Caco-2 (cell line): ENCODE data around the gene ACP5. TPM values are rescaled to one million over a fixed set of nuclear protein-coding genes. Genes with fewer than 3 reads are reported as not detected.

Experiments used
- BruUV-seq: library from RNA; stranded (reverse); fragments of 400-500 nt; replicated peaks from 2 replicates; lab custom pipeline; 2021; lab: Mats Ljungman, UMichigan
- CTCF ChIA-PET: fragments of 300-600 bp; sonication (Branson Sonifier 250); formaldehyde crosslinking; loops from one replicate; lab custom pipeline; 2022; ENCODE audit warnings: antibody characterized with exemption; lab: Charles Lee
- POLR2A ChIA-PET: fragments of 300-600 bp; sonication (Branson Sonifier 250); formaldehyde crosslinking; loops from one replicate; lab custom pipeline; 2022; ENCODE audit warnings: antibody characterized with exemption; lab: Charles Lee
- DNase-seq, 2 experiments: peaks; one replicate each; pipeline versions ENCODE4 v3.0.0 to v3.0.0-alpha.2; 2020 to 2022
- H3K27me3 ChIP-seq: replicated peaks from 2 replicates; pipeline ENCODE4 v1.6.0; 2011; ENCODE audit warnings: low read length; ENCODE audit not compliant: control insufficient read depth, insufficient read depth
- H3K36me3 ChIP-seq: 2 replicates; pipeline ENCODE4 v1.5.1; 2011; ENCODE audit warnings: low read length; ENCODE audit not compliant: control insufficient read depth, insufficient read depth
- H3K4me1 ChIP-seq: fragments of 250-450 bp; sonication (Bioruptor Pico); 2 replicates; pipeline ENCODE4 v1.5.1; 2020; ENCODE audit warnings: mild to moderate bottlenecking
- H3K4me3 ChIP-seq: 2 replicates; pipeline ENCODE4 v1.5.1; 2011; ENCODE audit warnings: low read depth, mild to moderate bottlenecking, control low read depth, low read length
- H3K9me3 ChIP-seq: fragments of 250-450 bp; sonication (Bioruptor Pico); 2 replicates; pipeline ENCODE4 v1.5.1; 2020; ENCODE audit warnings: mild to moderate bottlenecking, moderate library complexity
- H3K27ac Mint-ChIP-seq: one replicate; pipeline ENCODE4 v1.8.0; 2022; ENCODE audit warnings: mixed read lengths; ENCODE audit not compliant: unreplicated experiment
- H3K27me3 Mint-ChIP-seq: one replicate; pipeline ENCODE4 v1.8.0; 2022; ENCODE audit warnings: mixed read lengths; ENCODE audit not compliant: insufficient read depth, unreplicated experiment
- H3K36me3 Mint-ChIP-seq: one replicate; pipeline ENCODE4 v1.8.0; 2022; ENCODE audit warnings: mild to moderate bottlenecking, mixed read lengths; ENCODE audit not compliant: insufficient read depth, unreplicated experiment
- H3K4me1 Mint-ChIP-seq: one replicate; pipeline ENCODE4 v1.8.0; 2022; ENCODE audit warnings: low read depth, mixed read lengths; ENCODE audit not compliant: unreplicated experiment
- H3K4me3 Mint-ChIP-seq: one replicate; pipeline ENCODE4 v1.8.0; 2022; ENCODE audit warnings: mild to moderate bottlenecking, moderate library complexity, mixed read lengths; ENCODE audit not compliant: unreplicated experiment
- H3K9me3 Mint-ChIP-seq: one replicate; pipeline ENCODE4 v1.8.0; 2022; ENCODE audit warnings: mixed read lengths; ENCODE audit not compliant: unreplicated experiment
- CTCF ChIP-seq, 2 experiments: fragments of 200-600 bp in 1 of 2; IDR thresholded peaks; 1 replicate in 1 of 2; 2 replicates in 1 of 2; pipeline versions ENCODE4 v1.5.1 to v1.8.0; 2011 to 2022; ENCODE audit warnings: antibody characterized with exemption in 1 of 2, control low read depth in 1 of 2, inconsistent platforms in 1 of 2, low read depth in 1 of 2, low read length in 1 of 2, mild to moderate bottlenecking in 1 of 2, moderate library complexity in 1 of 2; ENCODE audit not compliant: insufficient read depth in 1 of 2, severe bottlenecking in 1 of 2, unreplicated experiment in 1 of 2
- intact Hi-C: fragments of 100-400 bp; cut with micrococcal nuclease; formaldehyde crosslinking; loops from one replicate; pipeline ENCODE4 v1.10.0; 2022; ENCODE audit not compliant: unreplicated experiment
- total RNA-seq: library from RNA; stranded (reverse); gene quantifications from 2 replicates; pipeline ENCODE4 v1.2.3, GENCODE V29; 2022

The ACP5 gene
- total RNA-seq, 1 experiment from 2014 or later: 0.48 TPM

- H3K4me3 ChIP-seq: peak overlapping the region; percentile 28
- peaks cover 4% of the 10 kb centered on the region; the same call in 1 of the 2 replicates for H3K4me1 ChIP-seq
- H3K9me3 ChIP-seq: no peaks in the 10 kb centered on the region
- H3K27me3 Mint-ChIP-seq: no peaks in the 10 kb centered on the region
- intact Hi-C loops: loop anchor here (2.0 kb wide), 1 partner anchor 51 kb away; no protein-coding TSS in a partner anchor
- H3K36me3 ChIP-seq: no peaks in the 10 kb centered on the region
- peak overlapping the region; percentile 83 for H3K27ac Mint-ChIP-seq
- H3K4me3 Mint-ChIP-seq: peak overlapping the region; percentile 69
- ChIA-PET CTCF (interaction anchor here (0.6 to 1.4 kb wide), 6 partner anchors 10 to 191 kb away, joined by 3 to 6 read pairs (median 4); partner anchors contain the start of gene SWSAP1), POLR2A (no interaction called here)
- BruUV-seq: no TSS peak
- peak; percentile 75 to 84 for TF ChIP-seq CTCF (IDR thresholded peaks at IDR 0.05; ENCODE audit: insufficient read depth in 1 of 2, low read depth in 1 of 2, low read length in 1 of 2, severe bottlenecking in 1 of 2, unreplicated experiment in 1 of 2)
- DNase-seq: peak; percentile 83 to 92
- H3K9me3 Mint-ChIP-seq: no peaks in the 10 kb centered on the region
- no peaks in the 10 kb centered on the region for H3K36me3 Mint-ChIP-seq
- H3K4me1 Mint-ChIP-seq: peaks cover 6% of the 10 kb centered on the region
- H3K27me3 ChIP-seq: no peaks in the 10 kb centered on the region
These were observed 41.5 kb downstream of the ACP5 start for GRCh38 chr19:11535792-11536595.

- H3K27me3 Mint-ChIP-seq: no peaks in the 10 kb centered on the region
- no TSS peak for BruUV-seq
- POLR2A ChIA-PET: no interaction called here
These were observed 42.5 kb downstream of the ACP5 start for GRCh38 chr19:11534948-11535347.

GRCh38 chr19:11534538-11534937 lies 42.9 kb downstream of the ACP5 start:
- Mint-ChIP-seq H3K36me3 (no peaks in the 10 kb centered on the region), H3K4me1 (peaks cover 6% of the 10 kb centered on the region), H3K4me3 (peak overlapping the region; percentile 1), H3K27ac (no peak overlapping the region), H3K9me3 (no peaks in the 10 kb centered on the region), H3K27me3 (no peaks in the 10 kb centered on the region)
- Histone ChIP-seq H3K9me3 (no peaks in the 10 kb centered on the region), H3K36me3 (no peaks in the 10 kb centered on the region), H3K4me3 (no peak overlapping the region), H3K4me1 (peaks cover 4% of the 10 kb centered on the region; the same call in 1 of the 2 replicates), H3K27me3 (no peaks in the 10 kb centered on the region)
- no peak for DNase-seq
- intact Hi-C loops: no loop called here
- no peak for TF ChIP-seq CTCF (IDR thresholded peaks at IDR 0.05; ENCODE audit: insufficient read depth in 1 of 2, low read depth in 1 of 2, low read length in 1 of 2, severe bottlenecking in 1 of 2, unreplicated experiment in 1 of 2)
- POLR2A ChIA-PET: no interaction called here
- CTCF ChIA-PET: no interaction called here
- BruUV-seq: no TSS peak

More at GRCh38 chr19:11534948-11535347, 42.5 kb downstream of the ACP5 start:
- no peaks in the 10 kb centered on the region for H3K9me3 Mint-ChIP-seq
- H3K27ac Mint-ChIP-seq: no peak overlapping the region
- CTCF ChIA-PET: no interaction called here
- peaks cover 6% of the 10 kb centered on the region for H3K4me1 Mint-ChIP-seq
- TF ChIP-seq CTCF (IDR thresholded peaks at IDR 0.05; ENCODE audit: insufficient read depth in 1 of 2, low read depth in 1 of 2, low read length in 1 of 2, severe bottlenecking in 1 of 2, unreplicated experiment in 1 of 2): no peak
- Histone ChIP-seq H3K9me3 (no peaks in the 10 kb centered on the region), H3K36me3 (no peaks in the 10 kb centered on the region), H3K4me1 (peaks cover 4% of the 10 kb centered on the region; the same call in 1 of the 2 replicates), H3K27me3 (no peaks in the 10 kb centered on the region), H3K4me3 (no peak overlapping the region)
- no peak for DNase-seq
- peak overlapping the region; percentile 1 for H3K4me3 Mint-ChIP-seq
- intact Hi-C loops: no loop called here
- no peaks in the 10 kb centered on the region for H3K36me3 Mint-ChIP-seq
